ENCODE measurements around the gene MIER2.

The MIER2 gene

GRCh38 chr19:336067-336614, 8.5 kb downstream of the MIER2 start:
- no peak for TF ChIP-seq LEF1 (IDR thresholded peaks at IDR 0.05; ENCODE audit: borderline replicate concordance)
- TF ChIP-seq FOXM1 (IDR thresholded peaks at IDR 0.05; ENCODE audit: borderline replicate concordance), result no peak
- no peak for TF ChIP-seq ARNT (IDR thresholded peaks at IDR 0.05)
- ChIA-PET POLR2A (no interaction called here), CTCF (no interaction called here)
- DNase-seq (ENCODE audit: extremely low spot score), result no peak

GRCh38 chr19:335486-336066, 9.0 kb downstream of the MIER2 start:
- TF ChIP-seq SP1 (IDR thresholded peaks at IDR 0.05), result no peak
- TF ChIP-seq FOXM1 (IDR thresholded peaks at IDR 0.05; ENCODE audit: borderline replicate concordance), result no peak
- DNase-seq (ENCODE audit: extremely low spot score), result no peak
- POLR2A ChIA-PET, result no interaction called here
- CTCF ChIA-PET, result no interaction called here

- CTCF ChIA-PET, result no interaction called here
- TF ChIP-seq FOXM1 (IDR thresholded peaks at IDR 0.05; ENCODE audit: borderline replicate concordance), result no peak
- TF ChIP-seq BHLHE40 (IDR thresholded peaks at IDR 0.05; ENCODE audit: borderline replicate concordance), result no peak
- TF ChIP-seq ARNT (IDR thresholded peaks at IDR 0.05), result no peak
- no peak for TF ChIP-seq FOXA1 (IDR thresholded peaks at IDR 0.05)
- TF ChIP-seq SP1 (IDR thresholded peaks at IDR 0.05), result no peak
- no peak for TF ChIP-seq TARDBP (IDR thresholded peaks at IDR 0.05)
- TF ChIP-seq ZNF384 (IDR thresholded peaks at IDR 0.05), result no peak
- TF ChIP-seq ELF4 (IDR thresholded peaks at IDR 0.05), result no peak
- no peak for TF ChIP-seq LEF1 (IDR thresholded peaks at IDR 0.05; ENCODE audit: borderline replicate concordance)
- no peak for TF ChIP-seq CTBP1 (IDR thresholded peaks at IDR 0.05; ENCODE audit: borderline replicate concordance)
- TF ChIP-seq PKNOX1 (IDR thresholded peaks at IDR 0.05), result no peak
- TF ChIP-seq L3MBTL2 (conservative IDR thresholded peaks at IDR 0.05), result no peak
- no peak for TF ChIP-seq SUZ12 (IDR thresholded peaks at IDR 0.05)
- TF ChIP-seq FOXK2 (IDR thresholded peaks at IDR 0.05), result no peak
- no peak for TF ChIP-seq NFRKB (IDR thresholded peaks at IDR 0.05)
- TF ChIP-seq HDGF (IDR thresholded peaks at IDR 0.05; ENCODE audit: borderline replicate concordance), result no peak
- POLR2A ChIA-PET, result no interaction called here
- DNase-seq (ENCODE audit: extremely low spot score), result no peak
Observed at GRCh38 chr19:335072-335471, 9.5 kb downstream of the MIER2 start.

- CTCF ChIA-PET, result no interaction called here
- TF ChIP-seq FOXA1 (IDR thresholded peaks at IDR 0.05), result no peak
- TF ChIP-seq CTBP1 (IDR thresholded peaks at IDR 0.05; ENCODE audit: borderline replicate concordance), result no peak
- no peak for TF ChIP-seq FOXK2 (IDR thresholded peaks at IDR 0.05)
- no peak for TF ChIP-seq SP1 (IDR thresholded peaks at IDR 0.05)
- TF ChIP-seq TARDBP (IDR thresholded peaks at IDR 0.05), result no peak
- no peak for TF ChIP-seq ARNT (IDR thresholded peaks at IDR 0.05)
- no peak for TF ChIP-seq BHLHE40 (IDR thresholded peaks at IDR 0.05; ENCODE audit: borderline replicate concordance)
- no peak for TF ChIP-seq ZNF384 (IDR thresholded peaks at IDR 0.05)
- no peak for TF ChIP-seq HDGF (IDR thresholded peaks at IDR 0.05; ENCODE audit: borderline replicate concordance)
- TF ChIP-seq FOXM1 (IDR thresholded peaks at IDR 0.05; ENCODE audit: borderline replicate concordance), result no peak
- TF ChIP-seq L3MBTL2 (conservative IDR thresholded peaks at IDR 0.05), result no peak
- no peak for TF ChIP-seq LEF1 (IDR thresholded peaks at IDR 0.05; ENCODE audit: borderline replicate concordance)
- no peak for TF ChIP-seq SUZ12 (IDR thresholded peaks at IDR 0.05)
- TF ChIP-seq NFRKB (IDR thresholded peaks at IDR 0.05), result no peak
- no peak for TF ChIP-seq PKNOX1 (IDR thresholded peaks at IDR 0.05)
- no peak for TF ChIP-seq ELF4 (IDR thresholded peaks at IDR 0.05)
- DNase-seq (ENCODE audit: extremely low spot score), result no peak
- POLR2A ChIA-PET, result no interaction called here
Observed at GRCh38 chr19:334296-335071, 10.1 kb downstream of the MIER2 start.

GRCh38 chr19:330503-330902, 14.1 kb downstream of the MIER2 start:
- ChIA-PET POLR2A (no interaction called here), CTCF (no interaction called here)
- TF ChIP-seq PKNOX1 (IDR thresholded peaks at IDR 0.05) (no peak), LEF1 (IDR thresholded peaks at IDR 0.05; ENCODE audit: borderline replicate concordance) (no peak), L3MBTL2 (conservative IDR thresholded peaks at IDR 0.05) (no peak), FOXK2 (IDR thresholded peaks at IDR 0.05) (no peak), CTBP1 (IDR thresholded peaks at IDR 0.05; ENCODE audit: borderline replicate concordance) (no peak), ZNF384 (IDR thresholded peaks at IDR 0.05) (no peak), ARNT (IDR thresholded peaks at IDR 0.05) (no peak), SUZ12 (IDR thresholded peaks at IDR 0.05) (no peak), HDGF (IDR thresholded peaks at IDR 0.05; ENCODE audit: borderline replicate concordance) (no peak)
- no peak for DNase-seq (ENCODE audit: extremely low spot score)

GRCh38 chr19:329876-330275, 14.7 kb downstream of the MIER2 start:
- POLR2A ChIA-PET, result no interaction called here
- CTCF ChIA-PET, result no interaction called here
- TF ChIP-seq HDGF (IDR thresholded peaks at IDR 0.05; ENCODE audit: borderline replicate concordance) (no peak), SUZ12 (IDR thresholded peaks at IDR 0.05) (no peak), CTBP1 (IDR thresholded peaks at IDR 0.05; ENCODE audit: borderline replicate concordance) (no peak), FOXA1 (IDR thresholded peaks at IDR 0.05) (no peak), TARDBP (IDR thresholded peaks at IDR 0.05) (no peak), LEF1 (IDR thresholded peaks at IDR 0.05; ENCODE audit: borderline replicate concordance) (no peak), L3MBTL2 (conservative IDR thresholded peaks at IDR 0.05) (no peak), PKNOX1 (IDR thresholded peaks at IDR 0.05) (no peak), ARNT (IDR thresholded peaks at IDR 0.05) (no peak), BHLHE40 (IDR thresholded peaks at IDR 0.05; ENCODE audit: borderline replicate concordance) (no peak), FOXK2 (IDR thresholded peaks at IDR 0.05) (no peak)
- no peak for DNase-seq (ENCODE audit: extremely low spot score)
